HEK293T (cell line): ENCODE data around the gene KRTAP10-9.

Experiments
- BHLHE40 ChIP-seq: fragments of 450-650 bp; IDR thresholded peaks from 2 replicates; pipeline ENCODE4 v1.6.1; 2016; ENCODE audit warnings: mild to moderate bottlenecking, moderate library complexity, borderline replicate concordance
- FOXA1 ChIP-seq: fragments of 450-650 bp; IDR thresholded peaks from 2 replicates; pipeline ENCODE4 v1.6.1; 2016; ENCODE audit warnings: mild to moderate bottlenecking
- SP1 ChIP-seq: fragments of 450-650 bp; IDR thresholded peaks from 2 replicates; pipeline ENCODE4 v1.6.1; 2017

DNA sequence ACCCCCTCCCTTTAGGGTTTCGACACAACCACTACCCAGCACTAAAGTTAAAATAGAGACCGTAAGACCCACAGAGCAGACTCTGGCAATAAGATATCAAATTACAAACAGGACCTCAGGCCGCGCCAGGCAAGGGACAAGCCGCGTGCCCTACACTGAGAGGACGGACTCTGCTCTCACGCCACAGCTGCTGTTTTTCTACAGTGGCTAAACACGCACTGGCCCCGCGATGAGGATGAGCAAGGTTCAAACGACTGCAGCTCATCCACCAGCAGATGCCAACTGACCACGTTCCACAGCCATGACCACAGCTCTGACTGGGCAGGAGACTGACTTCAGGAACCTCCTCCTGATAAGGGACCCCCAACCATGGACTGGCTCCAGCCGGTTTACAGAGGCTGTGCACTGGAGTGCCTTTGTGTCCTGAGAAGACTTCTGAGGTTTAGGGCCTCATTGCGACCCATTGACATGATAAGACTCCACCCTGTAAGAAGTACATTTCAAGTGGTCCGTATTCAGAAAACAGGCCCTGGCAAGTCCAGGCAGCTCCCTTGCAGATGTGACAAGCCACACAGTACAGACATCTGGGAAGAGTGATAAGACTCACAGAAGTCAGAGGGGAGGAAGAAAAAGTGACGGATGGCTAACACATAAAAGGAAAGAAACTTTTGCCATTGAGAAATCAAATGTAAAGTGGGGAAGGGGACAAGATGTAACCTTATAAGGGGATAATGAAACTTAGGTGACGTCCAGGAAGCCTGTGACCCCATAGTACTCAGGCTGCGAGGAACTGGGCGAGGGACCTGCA is 33.1 kb upstream of the KRTAP10-9 start:
- no peak for TF ChIP-seq FOXA1
- TF ChIP-seq SP1, result no peak
- TF ChIP-seq BHLHE40, result no peak
